ENCODE measurements around the gene PTCD1.
"Not testable (repeated sequence)": the region's sequence is repeated elsewhere in the genome, so short reads cannot be mapped to it uniquely, and the experiment has no call there.

The PTCD1 gene

DNA sequence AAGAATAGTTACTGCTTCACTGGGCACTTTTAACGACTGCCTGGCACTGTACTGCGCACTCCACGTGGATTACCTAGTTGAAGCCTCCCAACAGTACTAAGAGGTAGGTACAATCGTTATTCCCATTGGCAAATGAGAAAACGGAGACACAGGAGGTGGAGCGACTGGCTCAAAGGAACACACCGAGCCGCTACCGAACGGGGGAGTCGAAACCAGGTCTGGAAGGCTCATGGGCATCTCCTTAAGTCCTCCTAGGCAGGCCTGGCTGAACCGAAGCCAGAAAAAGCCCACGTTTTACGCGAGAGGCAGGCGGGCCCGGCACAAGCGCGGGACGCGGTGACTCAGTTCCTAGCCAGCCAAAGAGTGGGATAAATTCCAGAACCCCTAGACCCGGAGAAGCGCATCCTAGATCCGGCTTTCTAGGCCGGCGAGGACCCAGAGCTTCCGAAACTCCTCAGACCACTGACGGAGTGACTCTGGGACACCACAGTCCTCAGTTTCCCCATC is 30.7 kb downstream of the PTCD1 start:
- DNase-seq, result no peak

DNA sequence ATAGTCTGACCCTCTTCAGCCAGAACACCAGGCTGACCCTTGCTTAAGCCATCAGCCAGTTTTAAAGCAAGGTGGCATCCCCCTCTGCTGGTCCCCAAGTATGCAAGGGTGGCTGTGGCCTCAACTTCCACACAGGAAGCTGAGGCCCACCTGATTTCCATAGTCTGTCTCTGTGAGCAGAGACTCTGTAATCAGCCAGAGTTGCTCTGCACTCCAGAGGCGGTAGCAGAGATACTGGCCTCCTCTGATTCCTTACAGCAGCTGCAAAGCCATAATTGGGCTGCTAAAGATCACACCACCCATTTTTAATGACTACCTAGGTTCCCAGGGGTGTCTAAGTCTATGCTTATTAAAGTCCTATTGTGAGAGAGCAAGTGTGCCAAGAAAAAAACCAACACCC is 32.0 kb downstream of the PTCD1 start:
- no peak for DNase-seq

DNA sequence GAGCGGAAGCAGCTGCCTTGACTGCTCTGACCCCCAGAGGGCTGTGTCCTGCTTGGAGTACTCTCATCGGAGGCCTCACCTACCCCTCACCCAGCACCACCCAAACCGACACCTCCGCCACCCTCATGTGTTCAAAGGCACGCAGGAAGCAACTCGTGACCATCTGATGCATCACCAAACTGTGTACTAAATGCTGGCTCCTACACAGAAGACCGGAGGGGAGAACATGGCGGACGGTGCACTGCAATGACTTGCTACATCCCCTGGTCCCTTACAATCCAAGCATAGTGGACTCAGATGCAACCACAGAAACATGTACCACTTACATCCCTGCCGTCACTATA is 33.6 kb downstream of the PTCD1 start:
- DNase-seq, result no peak

DNA sequence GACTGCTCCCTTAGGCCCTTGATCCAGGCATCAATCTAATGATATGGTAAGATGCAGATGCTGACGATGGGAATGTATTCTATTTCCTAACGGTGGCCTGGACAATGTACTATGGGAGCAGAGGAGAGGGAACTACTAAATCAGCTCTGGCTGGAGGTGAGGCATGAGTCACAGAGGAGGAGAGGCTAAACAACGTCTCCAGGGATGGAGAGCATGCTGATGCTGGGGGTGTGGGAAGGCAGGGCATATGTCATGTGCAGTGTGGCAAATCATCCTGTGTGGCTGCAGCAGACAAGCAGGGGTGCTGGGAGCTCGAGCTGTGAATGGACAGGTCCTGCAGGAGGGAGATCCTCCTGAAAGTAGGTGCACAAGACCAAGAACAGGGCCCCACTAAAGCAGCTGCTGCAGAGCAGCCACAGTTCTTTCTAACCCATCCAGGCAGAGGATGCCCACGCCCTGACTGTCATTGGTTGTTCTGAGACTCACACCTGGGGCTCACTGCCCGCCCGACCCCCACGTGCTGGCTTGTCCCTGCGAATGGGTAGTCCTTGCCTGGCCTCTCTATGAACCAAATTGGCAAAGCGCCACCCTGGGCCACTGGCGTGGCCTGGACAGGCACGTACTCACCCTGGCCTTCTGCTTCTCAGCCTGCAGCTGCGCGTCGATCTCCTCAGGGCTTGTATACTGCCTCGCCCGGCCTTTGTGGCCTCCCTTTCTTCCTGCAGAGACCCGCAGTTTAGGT is 34.2 kb downstream of the PTCD1 start:
- no peak for DNase-seq

DNA sequence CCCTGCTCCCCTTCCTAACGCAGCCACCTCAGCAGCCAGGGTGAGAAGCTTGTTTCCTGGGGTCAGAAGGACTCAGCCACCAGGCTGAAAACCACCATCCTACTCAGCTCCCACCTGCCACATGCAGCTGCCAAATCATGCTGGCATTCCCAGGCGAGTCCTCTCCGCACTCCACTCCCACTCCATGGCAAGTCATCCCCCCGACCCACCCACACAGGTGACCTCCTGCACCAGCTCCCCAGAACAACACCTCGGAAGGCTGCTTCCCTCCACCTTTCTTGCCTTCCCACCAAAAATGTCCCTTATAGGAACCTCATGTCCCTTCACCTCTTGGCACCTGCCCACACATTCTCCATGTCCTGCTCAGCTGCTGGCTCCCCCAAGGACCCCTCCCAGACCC is 34.8 kb downstream of the PTCD1 start:
- no peak for DNase-seq

DNA sequence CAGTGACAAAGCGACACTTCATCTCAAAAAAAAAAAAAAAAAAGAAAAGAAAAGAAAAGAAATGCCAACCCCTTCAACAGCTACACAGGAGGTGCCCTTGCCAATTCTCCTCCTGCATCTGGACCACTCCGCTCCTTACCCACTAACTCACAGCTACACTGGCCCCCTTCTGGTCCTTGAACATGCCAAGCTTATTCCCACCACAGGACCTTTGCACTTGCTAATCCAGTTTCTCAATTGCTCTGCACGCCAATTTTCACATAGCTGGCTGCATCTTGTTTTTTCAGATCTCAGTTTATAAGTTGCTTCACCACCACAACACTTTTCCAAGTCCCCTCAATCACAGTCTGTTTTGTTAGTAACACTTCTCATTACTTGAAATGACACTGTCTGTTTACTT is 35.7 kb downstream of the PTCD1 start:
- DNase-seq, result no peak

DNA sequence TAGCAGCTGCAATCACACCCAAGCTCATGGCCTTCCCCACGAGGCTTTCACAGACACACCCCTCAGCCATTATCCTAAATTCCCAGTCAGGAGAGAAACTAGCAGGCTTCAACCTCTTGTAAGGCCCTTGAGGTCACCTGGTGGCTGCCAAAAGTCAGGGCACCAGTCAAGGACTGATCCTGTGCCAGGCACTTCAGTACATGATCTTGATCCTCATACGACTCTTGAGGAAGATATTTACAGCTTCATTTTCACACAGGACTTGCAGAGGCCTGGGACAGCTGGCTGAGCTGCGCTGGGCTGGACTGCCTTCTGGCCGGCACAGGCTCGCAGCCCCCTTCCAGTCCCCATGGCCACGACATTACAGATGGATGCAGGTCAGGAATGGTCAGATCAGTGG is 39.0 kb downstream of the PTCD1 start:
- no peak for DNase-seq

DNA sequence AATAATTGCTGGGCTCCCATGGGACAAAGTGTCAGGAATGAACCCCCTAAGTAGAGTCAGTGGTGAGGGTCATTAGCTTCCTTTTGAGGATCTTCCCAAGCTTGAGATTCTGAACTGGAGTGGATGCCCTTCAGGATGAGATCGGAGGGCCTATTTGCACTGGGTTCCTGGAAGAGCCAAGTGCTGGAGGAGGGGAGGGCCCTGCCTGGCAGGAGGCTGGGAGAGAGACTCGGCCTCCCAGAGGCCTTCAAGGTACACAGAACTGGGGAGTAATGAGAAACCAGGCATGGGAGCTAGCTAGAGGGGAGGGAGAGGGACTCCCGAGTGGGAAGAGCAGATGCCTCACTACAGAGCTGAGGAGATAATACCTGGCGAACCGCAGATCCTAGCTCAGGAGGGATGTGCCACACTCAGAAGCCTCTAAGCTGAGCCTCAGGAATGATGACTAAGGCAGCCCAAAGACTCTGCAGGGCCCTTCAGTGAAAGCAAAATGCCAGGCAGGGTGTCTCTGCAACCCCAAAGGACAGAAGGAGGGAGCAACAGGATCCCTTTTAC is 39.6 kb downstream of the PTCD1 start:
- no peak for DNase-seq

DNA sequence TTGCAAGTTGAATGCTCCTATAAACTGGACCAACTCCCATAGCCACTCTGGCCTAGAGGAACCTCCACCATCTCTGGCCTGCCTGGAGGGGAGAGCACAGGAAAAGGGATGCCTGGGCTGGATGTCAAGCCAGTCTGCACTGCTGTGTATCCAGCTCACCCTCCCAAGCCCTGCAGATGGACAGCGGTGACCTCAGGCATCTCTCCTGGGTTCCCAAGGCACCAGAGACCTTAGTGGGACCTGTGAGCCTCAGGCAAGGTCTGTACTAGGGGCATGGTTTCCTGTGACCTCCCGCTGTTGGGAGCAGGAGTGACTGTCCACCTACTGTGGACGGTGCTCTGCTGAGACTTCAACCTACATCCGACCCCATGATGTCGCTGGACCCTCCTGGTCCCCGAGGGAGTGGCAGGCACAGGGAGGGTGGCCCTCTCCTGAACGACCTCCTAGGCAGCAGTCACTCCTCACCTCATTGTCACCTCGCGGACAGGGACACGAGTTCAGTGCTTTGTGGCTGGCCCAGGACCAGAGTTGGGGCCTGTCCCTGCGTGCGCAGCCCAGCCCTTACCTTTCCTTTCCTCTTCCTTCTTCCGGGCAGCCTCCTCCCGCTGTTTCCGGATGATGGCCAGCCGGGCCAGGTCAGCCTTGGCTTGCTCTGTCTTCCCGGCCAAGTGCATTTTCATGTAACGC is 41.2 kb downstream of the PTCD1 start:
- DNase-seq, result no peak

DNA sequence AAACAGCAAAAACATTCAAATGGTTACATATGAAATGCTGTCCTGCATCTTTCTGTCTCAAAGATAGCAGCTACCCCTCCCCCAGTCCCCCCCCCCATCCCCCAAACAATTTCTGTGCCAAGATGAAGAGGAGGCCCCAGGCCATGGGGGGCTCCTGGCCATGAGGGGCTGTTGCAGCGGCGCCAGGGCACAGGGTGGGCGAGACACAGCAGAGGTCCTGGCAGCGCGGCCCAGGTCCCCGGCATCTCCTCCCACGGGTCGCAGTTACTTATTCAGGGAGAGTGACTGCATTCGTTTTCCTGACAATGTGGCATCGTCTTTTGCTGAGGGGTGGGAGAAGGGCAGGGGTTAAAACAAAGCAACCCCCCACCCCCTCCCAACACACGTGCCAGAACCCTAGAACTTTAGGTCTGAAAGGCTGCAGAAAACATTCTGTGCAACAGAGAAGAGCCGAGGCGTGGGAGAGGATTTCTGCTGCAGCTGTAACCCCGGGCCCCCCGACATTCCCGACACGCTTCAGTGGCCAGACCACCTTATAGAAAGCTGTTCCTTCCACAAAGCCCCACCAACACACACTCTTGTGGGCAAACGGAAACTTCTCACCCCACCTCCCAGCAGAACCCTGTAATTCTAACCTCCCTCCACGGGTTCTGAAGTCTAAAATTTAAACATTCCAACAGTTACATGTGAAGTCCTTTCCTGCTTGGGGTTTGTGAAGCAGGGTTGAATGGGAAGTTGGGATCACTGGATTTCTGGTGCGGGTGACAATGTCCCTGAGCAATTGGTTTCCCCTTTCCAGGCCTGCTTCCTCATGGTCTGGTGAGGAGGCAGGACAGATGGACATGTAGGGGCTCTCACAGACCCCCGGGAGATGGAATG is 41.9 kb downstream of the PTCD1 start:
- DNase-seq, result no peak

DNA sequence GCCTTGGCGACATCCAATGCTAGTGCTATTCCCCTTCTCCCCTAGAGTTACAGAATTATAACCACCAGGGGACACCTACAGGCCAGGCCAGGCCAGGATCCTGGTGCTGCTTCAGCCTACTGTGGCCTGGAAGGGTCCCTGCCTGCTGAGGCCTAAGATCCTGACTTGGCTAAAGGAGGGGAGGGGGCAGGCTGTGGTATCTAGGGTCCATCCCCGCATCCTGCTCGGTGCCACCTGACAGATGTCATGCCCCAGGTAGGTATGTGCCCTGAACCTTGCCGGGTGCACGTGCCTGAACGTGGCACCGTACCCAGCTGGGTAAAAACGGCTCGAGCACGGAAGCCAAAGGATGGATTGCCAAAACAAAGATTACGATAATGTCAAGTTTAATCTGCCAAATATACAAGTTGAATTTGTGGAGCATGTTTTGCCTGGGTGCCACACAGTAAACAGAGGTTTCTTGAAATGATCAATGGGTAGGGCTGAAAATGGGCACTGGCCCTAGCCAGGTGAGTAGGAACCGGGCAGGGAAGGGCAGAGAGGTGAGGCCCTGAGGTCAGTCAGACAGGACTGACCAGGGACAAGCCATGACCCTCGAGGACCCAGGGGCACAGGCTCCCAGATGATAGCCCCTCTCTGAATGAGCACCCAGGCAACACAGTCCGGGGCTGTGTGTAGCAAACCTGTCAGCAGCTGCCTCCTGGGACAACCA is 42.8 kb downstream of the PTCD1 start:
- no peak for DNase-seq

DNA sequence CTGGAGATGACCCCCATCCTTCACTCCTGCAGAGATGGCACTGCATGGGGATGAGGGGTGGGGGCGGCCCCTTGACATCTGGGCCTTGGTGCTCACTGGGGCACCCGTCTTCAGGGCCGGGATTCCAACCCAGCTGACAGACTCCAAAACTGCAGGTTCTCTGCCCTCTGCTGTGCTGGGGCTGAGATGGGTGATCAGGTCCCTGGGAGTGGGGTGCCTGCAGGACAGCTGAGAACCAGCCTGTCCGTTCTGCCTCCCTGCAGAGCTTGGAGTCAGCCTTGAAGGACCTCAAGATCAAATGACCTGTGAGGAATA is 44.5 kb downstream of the PTCD1 start:
- DNase-seq, result no peak

DNA sequence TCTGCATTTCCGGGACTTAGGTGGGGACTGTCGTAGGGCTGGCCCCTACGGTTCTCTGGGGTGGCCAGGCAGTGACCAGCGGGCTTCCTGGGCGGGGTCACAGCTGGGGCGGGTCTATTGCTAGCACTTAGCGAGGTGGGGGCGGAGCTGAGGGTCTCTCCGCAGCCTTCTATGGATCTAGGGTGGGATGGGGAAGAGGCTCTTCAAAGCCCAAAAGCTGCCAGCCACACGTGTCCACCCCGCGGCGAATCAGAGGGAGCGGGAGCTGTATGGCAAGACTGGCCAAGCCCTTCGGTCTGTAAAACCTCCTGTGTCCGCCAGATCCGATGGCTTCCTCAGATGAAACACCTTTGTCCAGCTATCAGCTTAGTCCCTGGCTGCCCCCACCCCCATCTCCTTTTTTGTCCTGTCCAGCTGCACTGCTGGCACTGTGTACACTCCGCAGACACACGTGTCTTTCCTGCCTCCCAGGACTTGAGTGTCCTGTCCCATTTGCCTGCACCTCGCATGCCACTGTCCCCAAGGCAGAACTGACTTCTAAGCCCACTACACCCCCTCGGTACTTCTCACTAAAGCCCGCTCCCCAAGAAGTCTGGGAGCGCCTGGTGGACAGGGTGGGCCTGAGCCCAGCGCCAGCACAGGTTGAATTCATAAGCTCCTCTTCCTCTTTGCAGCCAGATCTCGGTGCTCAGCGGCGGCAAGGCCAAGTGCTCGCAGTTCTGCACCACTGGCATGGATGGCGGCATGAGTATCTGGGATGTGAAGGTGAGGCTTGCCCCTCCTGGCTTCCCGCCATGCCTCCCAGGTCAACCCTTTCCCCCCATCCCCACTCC is 45.0 kb downstream of the PTCD1 start:
- no peak for DNase-seq

DNA sequence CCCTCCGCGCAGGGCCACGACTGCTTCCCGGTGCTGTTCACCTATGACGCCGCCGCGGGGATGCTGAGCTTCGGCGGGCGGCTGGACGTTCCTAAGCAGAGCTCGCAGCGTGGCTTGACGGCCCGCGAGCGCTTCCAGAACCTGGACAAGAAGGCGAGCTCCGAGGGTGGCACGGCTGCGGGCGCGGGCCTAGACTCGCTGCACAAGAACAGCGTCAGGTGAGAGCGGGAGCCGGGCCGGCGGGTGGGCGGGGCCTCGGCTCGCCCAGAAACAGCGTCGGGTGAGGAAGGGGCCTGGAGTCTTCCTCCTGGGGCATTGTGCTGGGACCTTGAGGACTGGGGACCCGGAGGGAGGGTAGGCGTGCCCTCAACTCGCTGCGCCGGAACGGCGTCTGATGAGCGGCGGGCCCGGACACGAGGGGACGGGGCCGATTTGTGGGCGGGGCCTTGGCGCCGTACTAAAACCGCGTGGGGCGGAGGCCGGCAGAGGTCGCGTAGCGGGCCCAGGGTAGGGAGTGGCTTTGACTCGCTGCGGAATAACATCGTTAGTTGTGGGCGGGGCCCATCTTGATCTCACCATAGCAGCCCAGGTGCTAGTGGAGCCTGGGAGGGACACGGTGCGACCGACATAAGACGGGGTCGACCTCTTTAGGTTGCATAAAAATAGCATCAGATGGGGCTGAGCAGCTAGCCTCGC is 45.8 kb downstream of the PTCD1 start:
- DNase-seq, result peak; percentile 44 to 74 (median 63)

DNA sequence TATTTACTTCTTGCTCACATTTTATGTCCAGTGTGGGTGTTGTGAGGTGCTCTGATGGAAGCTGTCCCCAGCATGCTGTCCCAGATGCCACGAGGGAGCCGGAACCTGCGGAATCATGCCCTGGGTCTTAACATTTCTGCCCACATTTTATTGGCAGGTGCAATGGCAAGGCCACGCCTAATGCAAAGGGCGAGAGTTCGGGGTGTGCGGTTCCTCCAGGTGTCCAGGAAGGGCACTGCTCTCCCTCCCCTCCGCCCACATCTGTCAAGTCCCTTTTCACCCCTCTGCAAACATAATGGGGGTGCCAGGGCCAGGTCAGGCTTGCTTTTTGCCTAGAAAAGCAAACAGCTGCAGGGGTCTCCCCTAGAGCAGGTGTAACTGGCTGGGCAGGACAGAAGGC is 46.6 kb downstream of the PTCD1 start:
- no peak for DNase-seq

DNA sequence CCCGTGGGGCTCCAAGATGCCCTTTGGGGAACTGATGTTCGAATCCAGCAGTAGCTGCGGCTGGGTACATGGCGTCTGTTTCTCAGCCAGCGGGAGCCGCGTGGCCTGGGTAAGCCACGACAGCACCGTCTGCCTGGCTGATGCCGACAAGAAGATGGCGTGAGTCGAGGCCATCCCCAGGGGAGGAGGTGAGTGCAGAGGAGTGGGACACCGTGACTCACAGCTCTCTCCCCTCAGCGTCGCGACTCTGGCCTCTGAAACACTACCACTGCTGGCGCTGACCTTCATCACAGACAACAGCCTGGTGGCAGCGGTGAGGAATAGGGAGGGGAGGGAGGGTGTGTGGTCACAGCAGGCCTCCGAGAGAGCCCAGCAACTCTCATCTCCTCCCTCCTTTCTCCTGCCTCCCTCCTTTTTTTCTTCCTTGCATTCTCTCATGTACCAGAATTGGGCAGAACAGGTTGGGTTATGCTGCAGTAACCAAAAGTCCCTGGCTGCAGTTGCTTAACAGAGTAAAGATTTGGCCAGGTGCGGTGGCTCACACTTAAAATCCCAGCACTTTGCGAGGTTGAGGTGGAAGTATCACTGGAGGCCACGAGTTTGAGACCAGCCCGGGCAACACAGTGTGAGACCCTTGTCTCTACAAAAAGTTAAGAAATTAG is 47.5 kb downstream of the PTCD1 start:
- DNase-seq, result no peak

DNA sequence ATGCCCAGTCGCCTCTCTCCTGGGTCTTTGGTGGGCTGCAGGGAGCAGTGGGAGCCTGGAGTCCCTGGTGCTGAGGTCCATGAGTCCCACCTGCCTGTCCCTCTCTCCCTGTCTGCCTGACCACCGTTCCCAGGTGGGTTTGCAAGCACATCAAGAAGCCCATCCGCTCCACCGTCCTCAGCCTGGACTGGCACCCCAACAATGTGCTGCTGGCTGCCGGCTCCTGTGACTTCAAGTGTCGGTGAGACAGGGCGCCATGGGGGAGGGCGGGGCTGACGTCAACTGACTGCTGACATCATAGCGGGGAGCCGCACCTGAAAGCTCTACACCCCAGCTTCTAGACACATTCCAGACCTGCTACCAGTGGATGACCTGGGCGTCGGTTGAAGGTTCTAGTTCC is 48.8 kb downstream of the PTCD1 start:
- DNase-seq, result no peak

DNA sequence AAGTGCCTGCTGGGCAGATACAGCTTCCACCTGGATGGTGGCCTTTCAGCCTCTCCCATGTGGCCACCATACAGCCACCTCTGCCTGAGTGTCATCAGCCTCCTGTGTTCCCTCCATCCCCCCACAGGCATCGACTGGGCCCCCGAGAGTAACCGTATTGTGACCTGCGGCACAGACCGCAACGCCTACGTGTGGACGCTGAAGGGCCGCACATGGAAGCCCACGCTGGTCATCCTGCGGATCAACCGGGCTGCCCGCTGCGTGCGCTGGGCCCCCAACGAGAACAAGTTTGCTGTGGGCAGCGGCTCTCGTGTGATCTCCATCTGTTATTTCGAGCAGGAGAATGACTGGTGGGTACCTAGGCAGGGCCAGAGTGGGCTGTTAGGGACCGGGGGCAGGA is 50.7 kb downstream of the PTCD1 start:
- DNase-seq, result no peak

DNA sequence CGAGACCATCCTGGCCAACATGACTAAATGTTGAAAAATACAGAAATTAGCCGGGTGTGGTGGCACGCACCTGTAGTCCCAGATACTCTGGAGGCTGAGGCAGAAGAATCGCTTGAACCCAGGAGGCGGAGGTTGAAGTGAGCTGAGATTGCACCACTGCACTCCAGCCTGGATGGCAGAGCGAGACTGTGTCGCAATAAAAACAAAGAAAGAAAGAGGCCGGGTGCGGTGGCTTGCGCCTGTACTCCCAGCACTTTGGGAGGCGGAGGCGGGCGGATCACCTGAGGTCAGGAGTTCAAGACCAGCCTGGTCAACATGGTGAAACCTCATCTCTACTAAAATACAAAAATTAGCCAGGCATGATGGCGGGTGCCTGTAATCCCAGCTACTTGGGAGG is 51.4 kb downstream of the PTCD1 start:
- not testable (repeated sequence) for DNase-seq

DNA sequence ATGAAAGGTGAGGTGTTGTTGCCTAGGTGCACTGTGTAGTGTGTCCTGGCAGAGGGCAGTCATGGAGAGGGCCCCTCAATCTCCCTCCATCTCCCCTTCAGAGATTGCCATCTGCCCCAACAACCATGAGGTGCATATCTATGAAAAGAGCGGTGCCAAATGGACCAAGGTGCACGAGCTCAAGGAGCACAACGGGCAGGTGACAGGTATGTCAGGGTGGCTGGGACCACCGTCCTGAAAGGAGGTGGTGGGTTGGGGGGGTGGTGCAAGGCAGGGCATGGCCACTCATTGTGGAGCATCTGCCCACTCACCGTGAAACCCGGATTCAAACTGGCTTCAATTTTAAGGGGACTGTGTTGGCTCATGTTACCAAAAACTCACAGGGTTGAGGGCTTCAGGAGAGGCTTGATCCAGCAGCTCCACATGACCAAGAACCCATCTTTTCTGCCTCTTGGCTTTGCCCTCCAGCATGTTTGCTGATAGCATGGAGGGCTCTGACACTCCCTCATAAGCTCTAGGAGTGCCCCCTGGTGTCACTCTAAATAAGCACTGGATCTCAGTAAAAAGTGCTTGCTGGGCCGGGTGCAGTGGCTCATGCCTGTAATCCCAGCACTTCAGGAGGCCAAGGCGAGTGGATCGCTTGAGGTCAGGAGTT is 51.9 kb downstream of the PTCD1 start:
- no peak for DNase-seq
